Glutamatergic neuron (in vitro differentiated cells): ENCODE measurements around the gene KLHL30. TPM values are rescaled to one million over a fixed set of nuclear protein-coding genes. Genes with fewer than 3 reads are reported as not detected.

ENCODE experiments used
- DNase-seq: peaks from one replicate; pipeline ENCODE4 v3.0.0; 2022
- H3K27ac Mint-ChIP-seq: one replicate; pipeline ENCODE4 v1.8.0; 2020; ENCODE audit warnings: mild to moderate bottlenecking, mixed read lengths, inconsistent platforms; ENCODE audit not compliant: unreplicated experiment
- H3K27me3 Mint-ChIP-seq: one replicate; pipeline ENCODE4 v1.8.0; 2020; ENCODE audit warnings: mild to moderate bottlenecking, moderate library complexity, mixed read lengths, inconsistent platforms; ENCODE audit not compliant: unreplicated experiment
- H3K36me3 Mint-ChIP-seq: one replicate; pipeline ENCODE4 v1.8.0; 2020; ENCODE audit warnings: mild to moderate bottlenecking, mixed read lengths, inconsistent platforms; ENCODE audit not compliant: unreplicated experiment
- H3K4me1 Mint-ChIP-seq: one replicate; pipeline ENCODE4 v1.8.0; 2020; ENCODE audit warnings: mild to moderate bottlenecking, low read depth, mixed read lengths, inconsistent platforms; ENCODE audit not compliant: unreplicated experiment
- H3K4me3 Mint-ChIP-seq: one replicate; pipeline ENCODE4 v1.8.0; 2020; ENCODE audit warnings: mild to moderate bottlenecking, mixed read lengths, inconsistent platforms; ENCODE audit not compliant: unreplicated experiment
- H3K9me3 Mint-ChIP-seq: one replicate; pipeline ENCODE4 v1.8.0; 2020; ENCODE audit warnings: mild to moderate bottlenecking, moderate library complexity, mixed read lengths, inconsistent platforms; ENCODE audit not compliant: unreplicated experiment
- total RNA-seq: library from RNA; stranded (reverse); fragmentation: NEBNext Ultra II Directional; extraction: Animal tissue kit (Norgen Biotek cat#: 25700); gene quantifications from one replicate; pipeline ENCODE4 v1.2.1, GENCODE V29; 2021; ENCODE audit not compliant: unreplicated experiment
- TF ChIP-seq, protein P1 (sequence below): fragments of 200-600 bp; sonication (generic); IDR thresholded peaks from one replicate; pipeline ENCODE4 v1.5.0; 2021; ENCODE audit not compliant: partially characterized antibody, unreplicated experiment

Gene KLHL30
- total RNA-seq, 1 donor from 2014 or later, result 3.5 TPM

DNA sequence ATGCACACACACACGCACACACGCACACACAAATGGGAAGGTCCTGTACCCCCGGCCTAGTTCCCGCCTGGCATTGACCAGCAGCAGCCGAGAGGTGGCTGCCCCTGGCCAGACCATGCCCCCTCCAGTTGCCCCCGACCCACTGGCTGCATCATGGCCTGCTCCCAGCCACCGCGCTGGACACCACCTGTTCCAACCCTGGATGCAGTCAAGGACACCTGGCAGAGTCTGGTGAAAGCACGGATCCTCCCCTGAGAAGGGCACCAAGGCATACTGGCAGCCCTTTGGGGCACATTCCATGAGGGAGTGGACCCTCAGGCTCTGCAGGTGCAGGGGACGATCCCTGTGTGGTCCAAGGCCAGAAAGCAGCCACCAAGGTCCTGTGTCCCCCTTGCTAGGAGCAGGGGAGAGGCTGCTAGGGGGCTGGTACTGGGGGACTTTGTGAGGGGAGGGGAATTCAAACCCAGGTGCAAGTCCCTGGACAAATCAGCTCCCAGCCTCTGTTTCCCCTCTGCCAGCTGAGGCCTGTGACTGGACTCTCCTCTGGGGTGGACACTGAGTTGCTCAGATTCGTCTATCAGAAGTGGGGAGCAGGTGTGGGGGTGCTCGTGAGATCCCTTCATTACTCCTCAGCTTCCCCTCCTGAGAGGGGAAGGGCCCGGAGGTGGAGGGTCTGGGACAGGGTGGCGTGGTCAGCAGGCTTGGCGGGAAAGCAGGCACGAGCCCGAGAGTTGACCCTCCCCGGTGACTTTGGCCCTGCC, 34.8 kb upstream of the KLHL30 start:
- Mint-ChIP-seq H3K27me3 (peaks cover 6% of the 10 kb centered on the region), H3K4me3 (no peak overlapping the region), H3K36me3 (no peaks in the 10 kb centered on the region), H3K27ac (peak overlapping the region; percentile 17), H3K4me1 (peaks cover 15% of the 10 kb centered on the region), H3K9me3 (peaks cover 1% of the 10 kb centered on the region)
- DNase-seq, result no peak
- TF ChIP-seq, protein P1, sequence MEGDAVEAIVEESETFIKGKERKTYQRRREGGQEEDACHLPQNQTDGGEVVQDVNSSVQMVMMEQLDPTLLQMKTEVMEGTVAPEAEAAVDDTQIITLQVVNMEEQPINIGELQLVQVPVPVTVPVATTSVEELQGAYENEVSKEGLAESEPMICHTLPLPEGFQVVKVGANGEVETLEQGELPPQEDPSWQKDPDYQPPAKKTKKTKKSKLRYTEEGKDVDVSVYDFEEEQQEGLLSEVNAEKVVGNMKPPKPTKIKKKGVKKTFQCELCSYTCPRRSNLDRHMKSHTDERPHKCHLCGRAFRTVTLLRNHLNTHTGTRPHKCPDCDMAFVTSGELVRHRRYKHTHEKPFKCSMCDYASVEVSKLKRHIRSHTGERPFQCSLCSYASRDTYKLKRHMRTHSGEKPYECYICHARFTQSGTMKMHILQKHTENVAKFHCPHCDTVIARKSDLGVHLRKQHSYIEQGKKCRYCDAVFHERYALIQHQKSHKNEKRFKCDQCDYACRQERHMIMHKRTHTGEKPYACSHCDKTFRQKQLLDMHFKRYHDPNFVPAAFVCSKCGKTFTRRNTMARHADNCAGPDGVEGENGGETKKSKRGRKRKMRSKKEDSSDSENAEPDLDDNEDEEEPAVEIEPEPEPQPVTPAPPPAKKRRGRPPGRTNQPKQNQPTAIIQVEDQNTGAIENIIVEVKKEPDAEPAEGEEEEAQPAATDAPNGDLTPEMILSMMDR, result no peak

GRCh38 chr2:238104226-238104690, 34.2 kb upstream of the KLHL30 start:
- no peak for DNase-seq
- no peaks in the 10 kb centered on the region for H3K36me3 Mint-ChIP-seq

GRCh38 chr2:238104691-238105371, 33.6 kb upstream of the KLHL30 start:
- H3K9me3 Mint-ChIP-seq, result peaks cover 6% of the 10 kb centered on the region
- TF ChIP-seq, protein P1, result no peak
- peaks cover 15% of the 10 kb centered on the region for H3K4me1 Mint-ChIP-seq
- no peak overlapping the region for H3K4me3 Mint-ChIP-seq
- H3K27me3 Mint-ChIP-seq, result peaks cover 10% of the 10 kb centered on the region
- no peak overlapping the region for H3K27ac Mint-ChIP-seq
- no peak for DNase-seq
- H3K36me3 Mint-ChIP-seq, result no peaks in the 10 kb centered on the region

More at GRCh38 chr2:238104226-238104690, 34.2 kb upstream of the KLHL30 start:
- Mint-ChIP-seq H3K27me3 (peaks cover 8% of the 10 kb centered on the region), H3K9me3 (peaks cover 2% of the 10 kb centered on the region), H3K4me1 (peaks cover 15% of the 10 kb centered on the region), H3K4me3 (no peak overlapping the region), H3K27ac (no peak overlapping the region)
- TF ChIP-seq, protein P1, result no peak

DNA sequence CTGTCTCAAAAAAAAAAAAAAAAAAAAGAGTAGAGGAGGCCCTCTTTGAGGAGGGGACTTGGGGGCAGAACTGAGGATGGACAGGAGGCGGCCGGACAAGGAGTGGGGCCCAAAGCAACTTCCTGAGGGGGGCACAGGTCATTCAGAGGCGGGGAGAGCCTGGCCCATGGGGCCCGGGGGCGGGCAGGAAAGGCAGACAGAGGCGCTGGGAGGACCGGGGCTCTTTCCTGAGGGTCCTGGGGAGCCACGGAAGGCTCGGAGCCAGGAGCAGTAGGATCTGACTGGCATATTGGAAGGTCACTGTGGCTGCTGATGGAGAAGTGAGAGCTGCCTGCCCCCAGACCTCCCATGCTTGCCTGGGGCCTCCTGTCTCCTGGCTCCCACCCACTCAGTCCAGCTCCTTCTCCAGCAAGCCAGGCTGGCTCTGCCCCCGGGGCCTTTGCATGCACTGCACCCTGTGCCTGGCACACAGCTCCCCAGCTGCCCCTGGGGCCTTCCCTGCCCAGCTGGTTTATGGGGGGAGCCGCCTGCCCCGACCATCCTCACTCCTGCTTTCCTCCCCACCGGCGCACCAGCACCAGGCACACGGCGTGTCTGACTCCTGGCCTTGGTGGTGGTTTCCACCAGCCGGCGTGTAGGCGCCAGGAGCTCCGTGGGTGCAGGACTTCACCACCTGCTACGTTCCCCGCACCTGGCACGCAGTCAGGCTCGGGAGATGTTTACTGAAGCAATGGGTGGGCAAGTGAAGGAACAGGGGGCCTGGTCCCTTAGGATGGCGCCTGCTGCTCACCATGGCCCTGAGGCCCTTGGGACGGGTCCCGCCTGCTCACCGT, 32.7 kb upstream of the KLHL30 start:
- Mint-ChIP-seq H3K9me3 (peaks cover 10% of the 10 kb centered on the region), H3K4me3 (no peak overlapping the region), H3K36me3 (no peaks in the 10 kb centered on the region), H3K4me1 (peaks cover 15% of the 10 kb centered on the region), H3K27ac (no peak overlapping the region), H3K27me3 (peaks cover 13% of the 10 kb centered on the region)
- no peak for DNase-seq
- TF ChIP-seq, protein P1, result no peak
